Dermis blood vessel endothelial cell (primary cell): ENCODE measurements around the gene XG. TPM values are rescaled to one million over a fixed set of nuclear protein-coding genes. Genes with fewer than 3 reads are reported as not detected.
"Not testable (repeated sequence)": the region's sequence is repeated elsewhere in the genome, so short reads cannot be mapped to it uniquely, and the experiment has no call there.

Experiments
- DNase-seq: peaks from one replicate; pipeline ENCODE4 v3.0.0; 2010
- total RNA-seq: library from RNA; depleted of rRNA; stranded (reverse); fragments of >200 nt; gene quantifications from 2 replicates; pipeline ENCODE4 v1.2.3, GENCODE V29; 2014

Gene XG, protein sequence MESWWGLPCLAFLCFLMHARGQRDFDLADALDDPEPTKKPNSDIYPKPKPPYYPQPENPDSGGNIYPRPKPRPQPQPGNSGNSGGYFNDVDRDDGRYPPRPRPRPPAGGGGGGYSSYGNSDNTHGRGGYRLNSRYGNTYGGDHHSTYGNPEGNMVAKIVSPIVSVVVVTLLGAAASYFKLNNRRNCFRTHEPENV
- total RNA-seq: under 0.01 TPM in 1 of 2 replicates, not detected in the other

DNA sequence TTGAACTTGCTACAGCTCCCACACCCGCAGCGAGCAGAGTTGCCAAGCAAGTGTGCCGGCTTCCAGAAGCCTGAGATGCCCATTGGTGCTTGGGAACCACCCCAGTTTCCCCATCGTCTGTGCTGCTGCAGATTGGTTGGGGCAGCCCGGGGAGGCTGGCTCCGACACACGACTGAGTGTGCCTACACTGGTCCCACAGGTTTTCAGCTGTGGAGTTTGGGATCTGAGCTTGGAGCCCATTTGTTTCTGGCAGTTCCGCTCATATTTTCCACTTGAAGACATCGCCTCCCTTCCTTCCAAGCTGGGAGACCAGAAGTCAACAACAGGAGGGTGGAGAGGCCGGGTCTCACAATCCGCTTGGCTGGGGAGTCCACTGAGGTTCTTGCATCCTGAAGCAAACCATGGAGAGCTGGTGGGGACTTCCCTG lies at the start of gene XG:
Gene XG, plus strand, starts transcription at position 167 of the 427 bp plus-strand sequence. Its CDS starts 235 bp downstream, at position 402.
- not testable (repeated sequence) for DNase-seq

DNA sequence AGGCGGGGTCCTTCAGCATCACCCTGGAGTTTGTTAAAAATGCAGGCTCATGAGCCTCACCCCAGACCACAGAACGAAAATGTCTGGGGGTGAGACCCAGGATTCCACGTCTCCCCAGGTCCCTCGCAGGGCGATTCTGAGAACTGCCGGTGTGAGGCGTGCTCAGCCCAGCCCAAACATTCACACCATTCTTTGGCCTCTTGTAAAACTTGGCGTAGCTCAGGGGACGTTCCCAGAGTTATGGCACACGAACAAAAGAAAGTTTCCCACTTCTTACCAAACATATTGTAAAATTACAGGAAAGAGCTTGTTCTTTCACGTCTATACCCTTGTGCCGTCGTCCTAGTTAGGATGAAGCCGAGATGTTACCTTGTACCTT lies 47.9 kb upstream of the XG start:
- DNase-seq: peak; percentile 88

DNA sequence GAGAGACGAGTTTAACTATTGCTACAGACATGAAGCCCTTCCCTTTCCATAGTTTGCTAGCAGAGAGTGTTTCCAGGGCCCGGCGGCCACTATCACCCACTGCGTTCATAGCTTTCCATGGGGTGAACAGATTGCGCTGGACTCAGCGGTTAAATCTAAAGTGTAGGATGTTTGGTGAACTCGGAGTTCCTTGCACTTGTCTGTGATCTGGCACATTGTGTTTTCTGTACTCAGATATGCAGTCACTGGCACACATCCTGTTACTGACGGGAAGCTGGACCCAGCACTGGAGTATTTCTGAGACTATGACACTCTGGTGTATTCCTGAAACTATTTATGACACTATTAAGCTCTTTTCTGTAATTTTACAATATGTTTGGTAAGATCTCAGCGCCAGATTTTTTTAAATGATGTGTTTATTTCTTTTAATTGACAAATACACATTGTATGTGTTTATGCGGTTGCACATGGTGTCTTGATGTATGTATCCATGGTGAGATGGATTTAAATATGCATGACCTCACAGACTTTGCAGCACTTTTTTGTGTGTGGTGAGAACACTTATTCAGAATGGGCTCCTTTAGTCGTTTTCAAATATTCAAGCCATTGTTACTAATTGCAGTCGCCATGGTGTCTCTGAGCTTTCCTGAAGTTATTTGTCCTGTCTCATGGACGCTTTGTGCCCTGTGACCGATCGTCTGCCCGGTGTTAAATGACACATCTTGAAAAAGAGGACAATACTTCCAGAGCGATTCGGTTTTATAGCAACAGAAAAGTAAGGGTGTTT lies 46.6 kb upstream of the XG start:
- peak; percentile 78 for DNase-seq

DNA sequence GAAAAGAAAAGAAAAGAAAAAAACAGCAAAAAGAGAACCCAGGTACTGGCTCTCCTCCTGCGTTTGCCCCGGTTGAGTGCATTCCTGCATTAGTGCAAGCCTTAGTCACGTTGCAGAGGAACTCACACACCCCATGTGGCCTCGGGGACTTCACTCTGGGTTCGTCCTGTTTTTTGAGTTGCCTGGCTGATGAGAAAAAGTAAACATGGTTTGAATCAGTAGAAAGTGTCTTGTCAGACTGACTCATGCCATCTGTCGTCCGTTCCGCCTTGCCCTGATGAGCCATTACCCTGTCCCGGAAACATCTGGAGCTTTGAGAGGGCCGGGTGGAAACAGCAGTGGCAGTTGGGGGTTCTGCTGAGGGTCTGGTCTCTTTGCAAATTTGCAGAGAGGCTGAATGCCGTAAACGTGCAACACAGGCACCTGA lies 44.5 kb upstream of the XG start:
- peak; percentile 95 for DNase-seq

DNA sequence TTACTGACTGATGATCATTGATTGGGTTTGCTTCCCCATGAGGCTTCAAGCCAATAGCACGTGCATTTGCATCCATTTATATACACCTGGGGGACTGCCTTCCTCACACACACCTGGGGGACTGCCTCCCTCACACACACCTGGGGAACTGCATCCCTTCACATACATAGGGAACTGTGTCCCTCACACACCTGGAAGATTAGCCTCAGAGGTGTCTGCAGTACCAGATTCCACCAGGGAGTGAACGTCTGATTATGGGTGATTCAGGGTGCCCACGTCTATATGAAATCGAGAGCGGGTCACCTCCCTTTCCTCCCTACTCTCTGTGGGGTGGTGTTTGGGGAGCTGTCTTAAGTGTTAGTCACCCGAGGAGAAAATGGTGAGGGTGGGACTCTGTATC lies 43.8 kb upstream of the XG start:
- peak; percentile 34 for DNase-seq

DNA sequence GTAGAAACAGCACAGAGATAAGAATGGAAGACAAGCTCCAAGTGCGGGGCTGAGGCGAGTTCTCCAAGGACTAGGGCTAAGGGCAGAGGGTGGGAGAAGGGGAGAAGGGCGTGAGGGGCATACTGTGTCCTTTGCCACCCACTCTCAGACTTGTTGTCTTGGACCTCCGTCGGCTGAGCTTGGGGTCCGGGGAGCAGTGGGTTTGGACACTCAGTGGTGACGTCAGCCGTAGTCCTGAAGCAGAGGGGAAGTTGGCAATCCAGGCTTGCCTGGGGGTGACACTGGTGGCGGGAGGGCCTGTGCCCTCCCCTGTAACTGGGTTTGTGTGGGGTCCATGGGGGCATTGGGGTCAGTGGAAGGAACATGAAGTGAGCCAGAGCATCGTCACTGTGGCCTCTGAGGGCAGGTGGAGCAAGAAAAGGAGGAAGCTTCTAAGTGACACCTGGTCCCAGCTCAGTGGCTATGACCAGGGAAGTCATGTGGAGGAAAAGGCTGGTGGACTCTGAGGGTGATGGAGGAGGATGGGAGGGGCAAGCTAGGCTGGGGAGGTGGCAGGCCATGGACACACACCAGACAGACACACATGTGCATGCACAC lies 43.1 kb upstream of the XG start:
- no peak for DNase-seq

DNA sequence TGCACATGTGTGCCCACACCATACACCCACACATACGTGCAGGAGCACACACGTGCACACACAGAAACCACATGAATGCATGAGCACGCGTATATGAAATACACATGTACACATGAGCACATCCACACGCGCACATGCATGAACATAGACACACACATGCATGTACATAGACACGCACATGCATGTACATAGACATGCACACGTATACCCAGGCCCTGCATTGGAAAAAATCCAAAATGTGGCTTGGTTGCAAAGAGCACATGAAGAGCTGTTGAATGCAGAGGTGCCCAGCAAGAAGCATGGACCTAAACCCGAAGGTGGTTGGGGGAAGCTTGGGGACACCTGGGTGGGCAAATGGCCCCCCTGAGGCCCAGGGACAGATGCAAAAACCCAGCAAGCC lies 42.3 kb upstream of the XG start:
- no peak for DNase-seq

DNA sequence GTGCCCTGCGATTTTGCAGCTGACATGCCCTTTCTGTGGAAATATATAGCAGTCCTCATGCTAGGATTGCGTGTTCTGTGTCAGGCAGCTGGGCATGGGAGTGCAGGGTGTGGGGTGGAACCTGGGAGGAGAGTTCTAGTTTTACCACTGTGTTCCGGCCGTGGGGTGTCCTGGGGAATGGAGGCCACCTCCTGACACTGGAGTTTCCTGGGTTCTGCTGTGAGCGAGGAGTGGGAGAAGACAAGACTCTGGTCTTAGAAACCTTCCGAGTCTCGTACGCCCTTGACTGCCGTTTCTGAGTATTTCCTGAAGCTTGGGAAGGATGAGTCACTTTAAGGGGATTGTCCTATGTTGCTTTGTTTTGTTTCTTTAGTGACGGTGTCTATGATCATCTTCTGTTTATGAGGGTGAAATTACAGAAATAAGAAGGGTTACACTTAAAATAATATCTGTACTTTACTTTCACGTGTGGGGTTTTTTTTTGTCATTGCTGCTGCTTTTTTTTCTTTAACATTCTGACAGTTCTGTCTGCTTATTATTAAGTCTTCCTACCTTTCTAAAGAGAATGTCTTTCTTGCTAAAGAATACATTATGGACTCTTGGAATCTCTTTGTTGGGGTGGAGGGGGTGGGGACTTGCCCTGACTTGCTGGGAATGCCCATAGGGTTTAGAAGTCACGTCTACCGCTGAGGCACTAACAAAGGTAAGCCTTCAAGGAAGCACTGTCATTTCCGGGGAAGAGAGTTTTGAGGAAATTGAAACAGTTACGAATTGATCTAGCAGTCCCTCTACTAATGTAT lies 41.6 kb upstream of the XG start:
- DNase-seq: peak; percentile 93

DNA sequence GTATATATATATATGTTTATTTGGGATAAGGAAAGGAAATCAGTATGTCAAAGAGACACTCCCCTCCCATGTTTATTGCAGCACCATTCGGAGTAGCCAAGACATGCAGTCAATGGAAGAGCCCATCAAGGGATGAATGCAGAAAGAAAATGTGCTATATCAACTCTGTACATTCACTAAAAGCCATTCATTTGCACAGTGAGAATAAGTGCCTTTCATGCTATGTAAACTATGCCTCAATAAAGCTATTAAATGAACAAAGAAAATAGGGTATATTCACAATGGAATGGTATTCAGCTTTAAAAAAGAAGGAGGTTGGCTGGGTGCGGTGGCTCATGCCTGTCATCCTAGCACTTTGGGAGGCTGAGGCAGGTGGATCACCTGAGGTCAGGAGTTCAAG lies 40.4 kb upstream of the XG start:
- DNase-seq: no peak

DNA sequence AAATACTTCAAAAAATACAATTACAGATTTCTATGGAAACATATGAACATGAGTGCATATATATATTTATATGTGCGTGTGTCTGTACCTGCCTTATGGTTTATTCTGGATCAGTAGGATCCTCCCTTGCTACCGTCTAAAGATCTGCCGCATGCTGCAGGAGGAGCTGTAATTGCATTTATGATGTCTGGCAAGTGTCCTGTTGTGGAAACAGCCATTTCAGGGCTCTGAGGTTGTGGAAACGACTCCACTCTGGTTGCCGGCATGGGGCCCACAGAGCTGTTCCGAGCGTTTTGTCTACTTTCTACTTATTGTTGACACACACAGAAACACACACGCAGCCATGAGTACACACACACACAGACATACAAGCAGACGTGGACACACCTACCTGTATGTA lies 39.4 kb upstream of the XG start:
- DNase-seq: no peak

DNA sequence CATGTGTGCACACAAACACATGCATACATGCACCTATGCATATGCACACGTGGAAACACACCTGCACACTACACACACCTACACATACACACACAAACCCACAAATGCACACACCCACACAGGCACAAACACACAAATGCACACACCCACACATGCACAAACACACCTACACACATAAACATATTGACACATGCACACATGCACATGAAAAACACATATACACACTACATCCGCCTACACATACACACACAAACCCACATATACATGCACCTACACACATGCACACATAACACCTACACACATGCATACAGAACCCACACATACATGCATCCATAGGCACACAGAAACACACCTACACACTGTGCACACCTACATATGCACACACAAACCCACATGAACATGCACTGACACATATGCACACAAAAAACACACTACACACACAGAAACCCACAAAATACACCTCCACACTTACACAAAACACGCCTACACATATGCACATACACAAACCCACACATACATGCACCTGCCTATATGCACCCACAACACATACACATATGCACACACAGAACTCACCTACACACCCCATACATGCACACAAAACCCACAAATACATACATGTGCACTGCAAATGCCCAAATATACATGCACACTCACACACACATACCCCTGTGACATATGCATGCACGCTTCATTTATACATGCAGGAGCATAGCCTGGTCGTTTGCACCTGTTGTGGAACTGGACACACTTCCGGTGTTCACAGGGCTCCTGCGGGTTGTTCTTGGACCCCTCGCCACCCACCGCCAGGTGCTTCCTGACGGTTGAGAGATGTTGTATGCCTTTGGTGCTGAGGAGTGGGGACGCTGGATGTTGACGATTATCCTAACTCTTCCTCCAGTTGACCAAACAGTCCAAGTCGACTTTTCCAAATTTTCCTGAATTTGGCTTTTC lies 38.7 kb upstream of the XG start:
- DNase-seq: peak; percentile 53

DNA sequence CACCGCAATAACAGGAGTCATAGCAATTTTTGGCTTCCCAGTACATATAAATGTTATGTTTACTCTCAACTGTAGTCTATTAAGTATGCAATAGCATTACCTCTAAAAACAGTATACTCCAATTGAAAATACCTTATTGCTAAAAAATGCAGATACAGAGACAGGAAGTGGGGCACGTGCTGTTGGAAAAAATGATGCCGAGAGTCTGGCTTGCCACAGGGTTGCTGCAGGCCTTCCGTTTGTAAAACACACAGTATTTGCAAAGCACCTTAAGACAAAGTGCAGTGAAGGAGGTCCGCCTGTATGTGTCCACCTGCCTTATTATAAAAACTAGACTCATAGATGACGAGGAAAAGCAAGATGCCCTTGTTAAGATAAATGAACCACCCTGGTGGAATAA lies 37.3 kb upstream of the XG start:
- peak; percentile 30 for DNase-seq

DNA sequence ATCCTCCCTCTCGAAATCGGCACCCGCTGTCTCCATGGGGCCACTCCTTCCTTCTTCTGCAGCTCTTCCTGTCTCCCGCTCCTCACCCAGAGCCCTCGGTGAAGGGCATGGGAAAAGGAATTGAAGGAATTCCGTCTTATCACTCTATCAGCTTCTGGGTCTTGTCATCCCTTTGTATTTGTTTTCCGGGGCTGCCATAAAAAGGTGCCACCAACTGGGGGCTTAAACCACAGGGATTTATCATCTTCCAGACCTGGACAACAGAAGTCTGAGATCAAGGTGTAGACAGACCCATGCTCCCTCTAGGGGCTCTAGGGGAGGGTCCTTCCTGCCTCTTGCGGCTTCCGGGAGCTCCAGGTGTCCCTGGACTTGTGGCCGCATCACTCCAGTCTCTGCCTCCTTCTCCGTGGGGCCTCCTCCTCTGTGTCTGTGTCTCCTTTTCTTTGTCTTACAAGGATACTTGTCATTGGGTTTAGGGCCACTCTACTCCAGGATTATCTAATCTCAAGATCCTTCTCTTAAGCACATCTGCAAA lies 36.7 kb upstream of the XG start:
- no peak for DNase-seq

DNA sequence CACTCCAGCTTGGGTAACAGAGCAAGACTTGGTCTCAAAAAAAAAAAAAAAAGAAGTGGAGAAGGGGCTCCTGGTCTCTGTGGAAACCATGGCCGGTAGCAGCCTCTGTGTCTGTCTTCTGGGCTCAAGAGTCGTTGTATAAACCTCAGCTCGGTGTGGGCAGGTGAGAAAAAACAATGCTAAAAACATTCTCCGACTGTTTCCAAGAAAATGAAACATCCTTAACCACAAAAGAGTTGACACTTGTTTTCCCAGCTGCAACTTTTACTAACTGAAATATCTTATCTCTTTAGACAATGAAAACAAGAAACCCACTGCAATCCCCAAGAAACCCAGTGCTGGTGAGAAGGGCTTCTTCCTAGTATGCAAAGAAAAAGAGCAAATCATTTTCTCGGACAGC lies 34.5 kb upstream of the XG start:
- DNase-seq: no peak

DNA sequence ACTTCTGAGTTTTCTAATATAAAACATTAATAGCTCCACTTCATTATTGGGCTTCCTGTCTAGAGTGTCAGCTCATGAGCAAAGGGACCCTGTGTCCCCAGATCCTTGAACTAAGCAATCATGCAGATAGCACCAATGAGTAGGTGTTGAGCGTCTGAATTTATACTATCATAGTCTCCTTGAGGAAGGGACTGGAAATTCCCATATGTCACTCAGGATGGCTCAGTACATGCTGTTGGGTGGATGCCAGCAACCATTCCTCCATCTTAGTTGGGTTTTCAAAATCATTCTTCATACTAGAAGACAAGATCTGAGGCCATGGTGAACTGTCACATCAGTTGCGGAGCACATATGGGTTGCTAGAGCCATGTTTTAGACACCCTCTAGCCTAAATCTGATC lies 33.0 kb upstream of the XG start:
- DNase-seq: no peak

DNA sequence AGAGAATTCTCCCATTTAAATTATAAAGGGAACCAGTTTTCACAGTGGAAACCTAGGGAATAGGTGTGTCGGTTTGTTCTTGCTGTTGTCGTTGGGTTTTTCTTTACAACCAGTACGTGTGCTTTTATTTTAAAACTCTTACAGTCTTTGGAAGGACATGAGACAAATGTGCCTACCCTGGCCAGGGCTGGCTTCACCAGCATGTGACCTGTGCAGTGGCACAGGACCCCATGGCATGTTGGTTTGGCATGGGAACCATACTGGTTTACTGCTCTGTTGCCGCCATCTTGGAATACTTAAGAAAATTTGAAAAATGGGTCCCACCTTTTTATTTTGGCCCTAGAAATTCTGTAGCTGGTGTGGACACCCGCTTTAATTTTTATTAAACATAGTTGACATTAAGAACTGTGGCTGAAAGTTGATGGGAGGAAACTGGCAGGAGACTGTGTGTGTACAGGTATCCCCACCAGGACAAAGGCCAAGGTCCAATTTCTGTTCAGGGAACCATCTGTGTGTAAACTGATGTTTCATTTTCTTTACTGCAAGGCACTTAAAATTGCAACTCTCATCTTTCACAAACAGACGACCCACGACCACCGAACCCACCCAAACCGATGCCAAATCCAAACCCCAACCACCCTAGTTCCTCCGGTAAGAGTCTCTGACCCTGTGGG lies 31.9 kb upstream of the XG start:
- DNase-seq: no peak

DNA sequence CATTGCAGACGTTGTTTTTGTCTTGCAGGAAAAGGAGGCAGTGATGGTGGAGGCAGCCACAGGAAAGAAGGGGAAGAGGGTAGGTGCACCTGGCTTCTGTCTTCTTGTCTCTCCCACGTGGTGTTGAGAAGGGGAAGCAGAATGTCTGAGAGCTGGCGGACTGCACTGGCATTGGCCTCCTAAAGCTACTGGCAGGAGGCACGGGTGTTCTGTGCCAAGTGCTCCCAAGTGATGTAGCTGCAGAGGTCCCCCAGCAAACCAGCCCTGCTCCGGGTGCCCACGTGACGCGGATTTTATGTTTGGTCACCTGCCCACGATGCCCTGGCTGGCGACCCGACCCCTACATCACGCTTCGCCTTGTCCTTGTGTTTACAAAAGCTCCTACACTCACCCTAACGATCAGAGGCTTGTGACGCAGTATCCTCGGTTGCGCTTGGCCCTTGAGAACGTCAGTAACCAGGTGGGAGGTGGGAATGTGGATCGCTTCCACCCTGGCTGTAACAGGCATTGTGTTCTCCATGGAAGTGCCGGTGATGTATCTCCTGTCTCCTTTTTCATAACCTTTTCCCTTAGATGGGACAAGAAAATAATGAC lies 28.5 kb upstream of the XG start:
- DNase-seq: no peak

DNA sequence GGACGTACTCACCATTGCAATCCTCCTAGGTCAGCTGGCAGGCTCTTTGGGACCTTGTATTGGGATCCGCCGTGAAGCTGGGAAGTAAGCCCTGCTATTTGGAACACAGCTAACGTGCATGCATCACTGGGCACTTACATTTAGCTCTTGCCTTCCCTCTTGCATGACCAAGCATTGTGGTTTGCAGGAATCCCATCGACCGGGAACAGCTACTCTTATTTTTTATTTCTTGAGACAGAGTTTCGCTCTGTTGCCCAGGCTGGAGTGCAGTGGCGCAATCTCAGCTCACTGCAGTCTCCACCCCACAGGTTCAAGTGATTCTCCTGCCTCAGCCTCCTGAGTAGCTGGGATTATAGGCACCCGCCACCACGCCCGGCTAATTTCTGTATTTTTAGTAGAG lies 24.6 kb upstream of the XG start:
- not testable (repeated sequence) for DNase-seq

DNA sequence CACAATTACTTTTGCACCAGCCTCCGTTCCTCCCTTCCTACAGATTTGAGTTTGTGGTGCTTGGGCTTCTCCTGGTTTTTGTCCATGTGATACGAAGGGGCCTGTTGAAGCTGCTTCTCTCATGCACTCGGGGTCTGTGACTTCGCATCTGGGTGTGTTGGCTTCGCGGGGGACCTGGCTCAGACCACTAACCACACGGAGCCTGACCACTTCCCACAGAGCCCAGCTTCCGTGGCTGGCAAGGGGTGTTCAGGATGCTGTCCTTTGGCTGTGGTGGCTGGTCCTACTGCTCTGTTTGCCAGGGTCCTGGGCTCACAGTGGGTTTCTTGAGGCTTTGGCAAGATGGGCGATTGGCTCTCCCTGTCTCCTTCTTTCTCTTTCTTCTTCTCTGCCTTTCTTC lies 19.8 kb upstream of the XG start:
- no peak for DNase-seq

DNA sequence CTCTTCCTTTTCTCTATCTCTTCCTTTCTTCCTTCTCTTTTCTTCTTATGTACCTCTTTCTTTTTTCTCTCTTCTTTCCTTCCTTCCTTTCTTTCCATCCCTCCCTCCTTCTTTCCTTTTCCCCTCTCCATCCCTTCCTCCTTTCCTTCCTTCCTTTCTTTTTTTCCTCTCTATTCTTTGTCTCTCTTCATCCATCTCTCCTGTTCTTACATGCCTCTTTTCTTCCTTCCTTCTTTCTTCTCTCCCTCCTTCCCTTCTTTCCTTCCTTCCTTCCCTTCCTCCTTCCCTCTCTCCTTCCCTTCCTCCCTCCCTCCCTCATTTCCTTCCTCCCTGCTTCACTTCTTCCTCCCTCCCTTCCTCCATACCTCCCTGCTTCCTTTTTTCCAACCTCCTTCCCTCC lies 19.2 kb upstream of the XG start:
- DNase-seq: no peak

DNA sequence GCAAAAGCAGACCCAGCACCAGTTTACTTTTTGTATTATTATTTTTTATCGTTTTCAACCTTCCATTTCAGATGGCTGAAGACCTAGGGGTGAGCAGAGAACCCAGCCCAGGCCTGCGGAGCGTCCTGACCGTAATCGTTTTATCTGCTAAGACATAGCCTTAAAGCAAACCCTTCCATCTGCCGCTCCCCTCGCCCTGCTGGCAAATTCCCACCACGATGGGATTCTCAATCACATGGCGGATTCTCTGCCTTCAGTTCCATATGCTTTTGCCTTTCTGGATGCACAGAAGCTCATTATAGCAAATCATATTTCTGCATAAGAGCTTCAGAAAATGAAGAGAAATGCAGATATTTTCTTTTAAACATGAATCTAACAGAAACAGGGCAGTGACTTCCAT lies 18.6 kb upstream of the XG start:
- no peak for DNase-seq
